SK-N-SH treated with all-trans-retinoic acid at 6 μM for 48 hours (cell line): Measurements from ENCODE around the gene NPAS3.

Experiments
- ATAC-seq: fragments of 200-7000 bp; cut with Tn5 transposase; 3 replicates; pipeline ENCODE4 v1.9.1; 2020; ENCODE audit warnings: mild to moderate bottlenecking, moderate library complexity
- ARNTL ChIP-seq: fragments of 450-650 bp; formaldehyde crosslinking; IDR thresholded peaks from 2 replicates; pipeline ENCODE4 v1.5.0; 2020; ENCODE audit warnings: low read depth, mild to moderate bottlenecking, moderate library complexity, borderline replicate concordance
- BACH2 ChIP-seq: fragments of 250-450 bp; sonication (Bioruptor Pico); IDR thresholded peaks from 2 replicates; pipeline ENCODE4 v1.9.0; 2021; ENCODE audit warnings: mild to moderate bottlenecking, borderline replicate concordance
- CREB5 ChIP-seq: fragments of 250-450 bp; sonication (Bioruptor Pico); IDR thresholded peaks from 2 replicates; pipeline ENCODE4 v1.5.1; 2020; ENCODE audit warnings: low read depth, mild to moderate bottlenecking, moderate library complexity
- CSDC2 ChIP-seq: fragments of 250-450 bp; sonication (Bioruptor Pico); IDR thresholded peaks from 2 replicates; pipeline ENCODE4 v1.5.0; 2020; ENCODE audit warnings: mild to moderate bottlenecking, moderate library complexity
- CSRNP3 ChIP-seq: fragments of 250-450 bp; sonication (Bioruptor Pico); IDR thresholded peaks from 2 replicates; pipeline ENCODE4 v1.5.1; 2021; ENCODE audit warnings: mild to moderate bottlenecking, moderate library complexity
- ESRRG ChIP-seq: fragments of 250-450 bp; sonication (Bioruptor Pico); IDR thresholded peaks from 2 replicates; pipeline ENCODE4 v1.6.1; 2021; ENCODE audit warnings: mild to moderate bottlenecking
- GLIS3 ChIP-seq: fragments of 250-450 bp; sonication (Bioruptor Pico); IDR thresholded peaks from 2 replicates; pipeline ENCODE4 v1.5.0; 2020; ENCODE audit warnings: mild to moderate bottlenecking, moderate library complexity
- ISL1 ChIP-seq: fragments of 250-450 bp; sonication (Bioruptor Pico); IDR thresholded peaks from 2 replicates; pipeline ENCODE4 v2.1.2; 2022; ENCODE audit warnings: mild to moderate bottlenecking, moderate library complexity
- PATZ1 ChIP-seq: fragments of 250-450 bp; sonication (Bioruptor Pico); IDR thresholded peaks from 2 replicates; pipeline ENCODE4 v1.8.0; 2020; ENCODE audit warnings: mild to moderate bottlenecking, moderate library complexity, borderline replicate concordance
- POU6F1 ChIP-seq: fragments of 250-450 bp; sonication (Bioruptor Pico); IDR thresholded peaks from 2 replicates; pipeline ENCODE4 v1.8.0; 2021; ENCODE audit warnings: low read depth, mild to moderate bottlenecking, moderate library complexity, borderline replicate concordance
- PPARA ChIP-seq: fragments of 250-450 bp; sonication (Bioruptor Pico); IDR thresholded peaks from 2 replicates; pipeline ENCODE4 v1.5.0; 2020; ENCODE audit warnings: mild to moderate bottlenecking, borderline replicate concordance
- RARB ChIP-seq: fragments of 250-450 bp; sonication (Bioruptor Pico); IDR thresholded peaks from 2 replicates; pipeline ENCODE4 v1.8.0; 2021; ENCODE audit warnings: mild to moderate bottlenecking, moderate library complexity
- SNAI2 ChIP-seq: fragments of 250-450 bp; sonication (Bioruptor Pico); IDR thresholded peaks from 2 replicates; pipeline ENCODE4 v1.5.0; 2020; ENCODE audit warnings: mild to moderate bottlenecking, moderate library complexity
- TCF4 ChIP-seq: fragments of 250-450 bp; sonication (Bioruptor Pico); IDR thresholded peaks from 2 replicates; pipeline ENCODE4 v1.8.0; 2021; ENCODE audit warnings: mild to moderate bottlenecking, moderate library complexity, borderline replicate concordance
- TOX ChIP-seq: fragments of 250-450 bp; sonication (Bioruptor Pico); IDR thresholded peaks from 2 replicates; pipeline ENCODE4 v1.8.0; 2021; ENCODE audit warnings: mild to moderate bottlenecking, moderate library complexity, borderline replicate concordance
- TSHZ2 ChIP-seq: fragments of 250-450 bp; sonication (Bioruptor Pico); IDR thresholded peaks from 2 replicates; pipeline ENCODE4 v1.5.0; 2020; ENCODE audit warnings: mild to moderate bottlenecking, moderate library complexity
- ZFP3 ChIP-seq: fragments of 250-450 bp; sonication (Bioruptor Pico); IDR thresholded peaks from 2 replicates; pipeline ENCODE4 v1.5.0; 2020; ENCODE audit warnings: mild to moderate bottlenecking, moderate library complexity
- ZNF70 ChIP-seq: fragments of 450-650 bp; formaldehyde crosslinking; IDR thresholded peaks from 2 replicates; pipeline ENCODE4 v1.5.0; 2020; ENCODE audit warnings: mild to moderate bottlenecking, moderate library complexity
- ZNF8 ChIP-seq: fragments of 450-650 bp; formaldehyde crosslinking; IDR thresholded peaks from 2 replicates; pipeline ENCODE4 v1.5.0; 2020; ENCODE audit warnings: mild to moderate bottlenecking, moderate library complexity

Gene NPAS3

GRCh38 chr14:33201116-33201515, 262.4 kb downstream of the NPAS3 start (continued):
- no peak for TF ChIP-seq BACH2 (CRISPR knock-in tag)
- no peak for TF ChIP-seq ZFP3

GRCh38 chr14:33206981-33207380, 268.3 kb downstream of the NPAS3 start:
- ATAC-seq, result no peak
- TF ChIP-seq ZNF8 (CRISPR knock-in tag), result no peak
- TF ChIP-seq POU6F1 (CRISPR knock-in tag), result no peak
- TF ChIP-seq BACH2 (CRISPR knock-in tag), result no peak
- TF ChIP-seq TOX (CRISPR knock-in tag), result no peak

GRCh38 chr14:33207467-33208017, 268.9 kb downstream of the NPAS3 start:
- no peak for ATAC-seq
- TF ChIP-seq CSRNP3 (CRISPR knock-in tag) (no peak), ARNTL (CRISPR knock-in tag) (no peak), SNAI2 (no peak), CSDC2 (no peak), ESRRG (no peak), TOX (CRISPR knock-in tag) (no peak), ZNF8 (CRISPR knock-in tag) (no peak), ZFP3 (no peak), TCF4 (CRISPR knock-in tag) (no peak), TSHZ2 (no peak), RARB (CRISPR knock-in tag) (no peak), ZNF70 (CRISPR knock-in tag) (no peak), PPARA (CRISPR knock-in tag) (no peak), POU6F1 (CRISPR knock-in tag) (no peak), CREB5 (CRISPR knock-in tag) (no peak), ISL1 (CRISPR knock-in tag) (no peak), GLIS3 (CRISPR knock-in tag) (no peak), PATZ1 (CRISPR knock-in tag) (no peak)
